Measurements from ENCODE around the gene MPPE1.
"Not testable (repeated sequence)": the region's sequence is repeated elsewhere in the genome, so short reads cannot be mapped to it uniquely, and the experiment has no call there.

The MPPE1 gene

DNA sequence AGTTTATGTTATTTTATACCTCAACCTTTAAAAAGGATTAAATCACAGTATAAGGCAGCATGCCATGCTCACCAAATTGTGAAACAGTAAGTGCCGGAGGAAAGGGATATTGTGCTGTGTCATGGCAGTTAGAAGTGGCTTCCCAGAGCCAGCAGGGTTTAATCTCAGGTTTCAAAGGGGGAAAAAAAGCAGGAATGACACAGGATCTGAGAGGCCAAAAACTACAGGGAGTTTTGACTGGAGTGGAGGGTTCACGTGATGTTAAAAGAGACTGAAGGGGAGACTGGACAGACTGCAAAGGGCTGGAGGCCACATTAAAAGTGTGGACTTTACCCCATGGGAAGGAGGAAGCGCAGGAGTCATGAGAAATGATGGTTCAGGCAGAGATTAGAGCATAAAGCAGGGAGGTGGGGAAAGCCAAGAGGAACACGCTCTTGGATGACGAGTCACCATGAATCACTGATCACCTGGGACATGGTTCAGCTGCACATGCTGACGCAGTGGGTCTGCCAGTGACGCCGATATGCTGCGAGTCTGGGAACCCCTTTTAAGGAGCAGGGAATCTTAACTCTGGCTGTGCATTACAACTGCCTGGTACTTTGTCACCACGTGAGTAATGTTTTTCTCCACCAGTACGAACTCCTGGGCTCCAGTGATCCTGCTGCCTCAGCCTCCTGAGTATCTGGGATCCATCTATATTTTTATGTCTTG, 50.8 kb downstream of the MPPE1 start:
- DNase-seq (ENCODE audit: low spot score), result peak; percentile 70

- DNase-seq (ENCODE audit: low spot score), result not testable (repeated sequence)
These were observed 53.6 kb downstream of the MPPE1 start for GRCh38 chr18:11854554-11854953.

DNA sequence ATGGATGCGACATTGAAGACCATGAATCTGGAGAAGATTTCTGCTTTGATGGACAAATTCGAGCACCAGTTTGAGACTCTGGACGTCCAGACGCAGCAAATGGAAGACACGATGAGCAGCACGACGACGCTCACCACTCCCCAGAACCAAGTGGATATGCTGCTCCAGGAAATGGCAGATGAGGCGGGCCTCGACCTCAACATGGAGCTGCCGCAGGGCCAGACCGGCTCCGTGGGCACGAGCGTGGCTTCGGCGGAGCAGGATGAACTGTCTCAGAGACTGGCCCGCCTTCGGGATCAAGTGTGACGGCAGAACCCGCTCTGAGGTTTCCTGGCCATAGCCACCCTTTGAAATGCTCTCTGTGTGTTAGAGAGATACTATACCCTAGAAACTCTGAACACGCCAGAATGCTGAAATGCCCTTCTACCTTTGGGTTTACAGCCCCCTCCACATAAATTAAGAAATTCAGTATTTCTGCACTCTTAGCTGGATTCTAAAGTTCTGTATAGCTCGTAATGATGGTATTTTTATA, 56.2 kb downstream of the MPPE1 start:
- DNase-seq (ENCODE audit: low spot score), result no peak

DNA sequence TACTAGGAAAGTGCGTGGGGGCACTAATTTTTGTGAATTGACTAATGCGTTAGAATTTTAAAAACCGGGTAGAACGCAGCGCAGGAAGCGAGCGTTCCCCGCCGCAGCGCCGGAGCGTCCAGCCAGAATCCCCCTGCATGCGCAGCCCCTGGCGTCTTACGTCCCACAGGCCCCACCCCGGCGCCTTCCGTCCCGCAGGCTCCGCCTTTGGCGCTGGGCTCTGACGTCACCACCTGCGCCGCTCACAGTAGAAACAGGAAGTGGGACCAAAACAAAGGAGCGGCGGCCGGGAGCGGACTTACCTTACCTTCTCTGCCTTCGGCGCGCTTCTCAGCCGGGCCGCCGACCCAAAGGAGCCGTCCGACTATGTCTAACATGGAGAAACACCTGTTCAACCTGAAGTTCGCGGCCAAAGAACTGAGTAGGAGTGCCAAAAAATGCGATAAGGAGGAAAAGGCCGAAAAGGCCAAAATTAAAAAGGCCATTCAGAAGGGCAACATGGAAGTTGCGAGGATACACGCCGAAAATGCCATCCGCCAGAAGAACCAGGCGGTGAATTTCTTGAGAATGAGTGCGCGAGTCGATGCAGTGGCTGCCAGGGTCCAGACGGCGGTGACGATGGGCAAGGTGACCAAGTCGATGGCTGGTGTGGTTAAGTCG, 56.8 kb downstream of the MPPE1 start, which contains the start of gene CHMP1B:
CHMP1B (plus strand) TSS at position 268 of the 660 bp plus-strand sequence; CDS start at position 367, 99 bp downstream.
- DNase-seq (ENCODE audit: low spot score), result peak; percentile 95

DNA sequence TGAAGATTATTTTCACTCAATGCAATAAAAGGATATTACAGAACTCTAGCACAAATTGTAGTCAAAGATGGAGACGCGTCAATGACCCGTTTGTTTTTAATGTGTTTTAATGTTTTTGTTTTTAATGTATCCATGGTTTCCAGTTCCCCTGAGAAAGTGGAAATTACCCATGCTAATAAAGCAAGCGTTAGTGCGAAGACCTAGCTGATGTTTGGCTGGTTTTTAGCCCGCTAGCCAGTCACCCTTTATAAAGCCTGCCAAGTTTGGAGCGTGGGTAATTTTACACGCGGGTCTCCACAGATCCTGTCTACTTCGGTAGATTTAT, 57.3 kb downstream of the MPPE1 start:
- DNase-seq (ENCODE audit: low spot score), result no peak

- peak; percentile 31 for DNase-seq (ENCODE audit: low spot score)
These were observed 58.1 kb downstream of the MPPE1 start for GRCh38 chr18:11849841-11850634.

DNA sequence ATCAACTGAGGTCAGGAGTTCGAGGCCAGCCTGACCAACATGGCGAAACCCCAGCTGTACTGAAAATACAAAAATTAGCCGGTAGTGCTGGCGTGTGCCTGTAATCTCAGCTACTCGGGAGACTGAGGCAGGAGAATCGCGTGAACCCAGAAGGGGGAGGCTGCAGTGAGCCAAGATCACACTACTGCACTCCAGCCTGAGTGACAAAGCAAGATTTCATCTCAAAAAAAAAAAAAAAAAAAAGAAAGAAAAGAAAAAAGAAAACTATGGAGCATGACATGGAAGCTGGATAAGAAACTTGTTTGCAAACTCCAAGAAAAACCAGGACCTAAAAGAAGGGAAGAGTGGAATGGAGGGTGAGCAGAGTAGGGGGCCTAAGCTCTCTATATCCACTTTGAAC, 58.8 kb downstream of the MPPE1 start:
- DNase-seq (ENCODE audit: low spot score), result no peak

GRCh38 chr18:11847811-11848210, 60.3 kb downstream of the MPPE1 start:
- DNase-seq (ENCODE audit: low spot score), result no peak

DNA sequence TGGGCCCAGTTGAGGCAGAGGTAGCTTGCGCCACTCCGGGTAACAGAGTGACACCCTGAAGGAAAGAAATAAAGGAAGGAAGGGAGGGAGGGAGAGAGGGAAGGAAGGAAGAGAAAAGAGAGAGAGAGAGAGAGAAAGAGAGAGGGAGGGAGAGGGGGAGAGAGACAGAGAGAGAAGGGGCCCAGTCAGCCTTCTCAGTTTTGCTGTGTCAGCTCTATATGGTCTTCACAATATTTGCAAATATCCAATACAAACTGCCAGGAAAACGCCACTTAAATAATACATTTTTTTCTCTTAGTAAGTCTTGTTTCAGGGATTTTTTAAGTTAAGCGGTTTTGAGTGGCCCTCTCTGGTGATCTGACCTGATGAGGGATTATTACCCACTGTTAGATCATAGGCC, 62.5 kb downstream of the MPPE1 start:
- no peak for DNase-seq (ENCODE audit: low spot score)

DNA sequence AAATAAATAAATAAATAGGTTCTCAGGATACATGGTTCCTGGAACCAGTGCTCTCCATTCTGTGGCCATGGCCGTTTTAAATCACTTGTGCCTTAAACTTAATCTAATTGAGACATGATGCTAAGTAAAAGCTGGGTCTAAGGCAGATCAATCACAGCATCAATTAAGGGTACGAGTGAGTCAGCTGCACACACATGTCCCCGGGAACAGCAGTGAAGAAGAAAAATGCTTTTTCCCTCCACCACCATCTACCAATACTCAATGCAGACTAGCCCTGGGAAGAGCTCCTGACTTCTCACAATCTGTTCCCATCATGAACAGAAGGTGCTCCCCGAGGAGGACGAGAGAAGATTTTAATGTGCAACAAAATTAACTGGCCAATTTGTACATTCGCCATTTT, 63.7 kb downstream of the MPPE1 start:
- no peak for DNase-seq (ENCODE audit: low spot score)

GRCh38 chr18:11842562-11842961, 65.6 kb downstream of the MPPE1 start:
- no peak for DNase-seq (ENCODE audit: low spot score)

DNA sequence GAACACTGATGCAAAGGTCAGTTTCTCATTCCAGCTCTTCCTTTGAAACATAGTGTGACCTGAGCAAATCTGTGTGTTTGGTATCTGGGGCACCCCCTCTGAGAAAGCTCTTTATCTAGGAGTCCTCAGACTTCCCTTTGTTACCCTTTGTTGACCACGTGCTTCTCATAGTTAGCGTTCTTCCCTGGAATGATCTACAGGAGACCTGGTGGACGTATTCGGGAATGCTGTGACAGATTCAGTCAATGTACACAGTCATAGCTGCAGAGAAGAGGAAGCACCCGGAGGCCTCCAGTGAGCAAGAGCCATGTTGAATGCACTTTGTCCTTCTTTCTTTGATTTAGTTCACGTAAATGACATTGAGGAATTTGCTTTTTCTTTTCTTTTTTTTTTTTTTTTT, 67.6 kb downstream of the MPPE1 start:
- DNase-seq (ENCODE audit: low spot score), result no peak

GRCh38 chr18:11839556-11839955, 68.6 kb downstream of the MPPE1 start:
- no peak for DNase-seq (ENCODE audit: low spot score)

- DNase-seq (ENCODE audit: low spot score), result no peak
These were observed 73.3 kb downstream of the MPPE1 start for GRCh38 chr18:11834772-11835171.
